GM23338 (cell line): ENCODE measurements around the gene GJC2. TPM values are rescaled to one million over a fixed set of nuclear protein-coding genes. Genes with fewer than 3 reads are reported as not detected.

Experiments
- ATAC-seq: fragments of 200-7000 bp; cut with Tn5 transposase; 3 replicates; pipeline ENCODE4 v1.9.1; 2020
- DNase-seq: peaks from one replicate; pipeline ENCODE4 v3.0.0-alpha.2; 2015; ENCODE audit warnings: low spot score
- H2AFZ ChIP-seq: fragments of 200-600 bp; sonication (generic); 2 replicates; pipeline ENCODE4 v1.8.0; 2016; ENCODE audit warnings: antibody characterized with exemption, mild to moderate bottlenecking, moderate library complexity
- H3F3A ChIP-seq: fragments of 200-600 bp; sonication (generic); replicated peaks from 2 replicates; pipeline ENCODE4 v1.8.0; 2017; ENCODE audit warnings: antibody characterized with exemption, mixed run types, low read depth
- H3K27ac ChIP-seq: fragments of 200-600 bp; sonication (generic); 2 replicates; pipeline ENCODE4 v1.6.1; 2016; ENCODE audit warnings: low read depth
- H3K27me3 ChIP-seq: fragments of 200-600 bp; sonication (generic); 2 replicates; pipeline ENCODE4 v1.8.0; 2016; ENCODE audit warnings: mild to moderate bottlenecking, mixed run types, moderate library complexity; ENCODE audit not compliant: insufficient read depth
- H3K36me3 ChIP-seq: fragments of 200-600 bp; sonication (generic); 2 replicates; pipeline ENCODE4 v1.8.0; 2016; ENCODE audit warnings: mild to moderate bottlenecking; ENCODE audit not compliant: insufficient read depth
- H3K4me1 ChIP-seq: fragments of 200-600 bp; sonication (generic); 2 replicates; pipeline ENCODE4 v1.8.0; 2016; ENCODE audit warnings: mild to moderate bottlenecking, moderate library complexity; ENCODE audit not compliant: insufficient read depth
- H3K4me2 ChIP-seq: fragments of 200-600 bp; sonication (generic); 2 replicates; pipeline ENCODE4 v1.7.1; 2017; ENCODE audit warnings: mixed run types
- H3K4me3 ChIP-seq: fragments of 200-600 bp; sonication (generic); 2 replicates; pipeline ENCODE4 v1.6.1; 2016; ENCODE audit warnings: mixed run types
- H3K79me2 ChIP-seq: fragments of 200-600 bp; sonication (generic); replicated peaks from 2 replicates; pipeline ENCODE4 v1.8.0; 2017; ENCODE audit warnings: mild to moderate bottlenecking; ENCODE audit not compliant: insufficient read depth
- H3K9me2 ChIP-seq: fragments of 200-600 bp; sonication (generic); 2 replicates; pipeline ENCODE4 v1.8.0; 2017; ENCODE audit not compliant: insufficient read depth
- H4K20me1 ChIP-seq: fragments of 200-600 bp; sonication (generic); replicated peaks from 2 replicates; pipeline ENCODE4 v1.8.0; 2017; ENCODE audit warnings: mild to moderate bottlenecking; ENCODE audit not compliant: insufficient read depth
- H3K27ac Mint-ChIP-seq: 2 replicates; pipeline ENCODE4 v1.8.0; 2020; ENCODE audit warnings: inconsistent platforms, mild to moderate bottlenecking, moderate library complexity, mixed read lengths
- H3K27me3 Mint-ChIP-seq: 3 replicates; pipeline ENCODE4 v1.8.0; 2022; ENCODE audit warnings: low read depth, mild to moderate bottlenecking, moderate library complexity, mixed read lengths, inconsistent platforms; ENCODE audit not compliant: insufficient read depth, poor library complexity
- H3K36me3 Mint-ChIP-seq: 3 replicates; pipeline ENCODE4 v1.8.0; 2021; ENCODE audit warnings: low read depth, mild to moderate bottlenecking, inconsistent platforms, moderate library complexity, mixed read lengths
- H3K4me1 Mint-ChIP-seq: 3 replicates; pipeline ENCODE4 v1.8.0; 2020; ENCODE audit warnings: mild to moderate bottlenecking, inconsistent platforms, mixed read lengths
- H3K4me3 Mint-ChIP-seq: 3 replicates; pipeline ENCODE4 v1.8.0; 2021; ENCODE audit warnings: moderate library complexity, mild to moderate bottlenecking, inconsistent platforms, mixed read lengths
- H3K9me3 Mint-ChIP-seq: 3 replicates; pipeline ENCODE4 v1.8.0; 2020; ENCODE audit warnings: moderate library complexity, mild to moderate bottlenecking, inconsistent platforms, mixed read lengths
- CREB1 ChIP-seq: fragments of 250-450 bp; sonication (Bioruptor Pico); IDR thresholded peaks from 2 replicates; pipeline ENCODE4 v1.5.0; 2020; ENCODE audit warnings: low read depth, mild to moderate bottlenecking, moderate library complexity
- CTCF ChIP-seq, 2 experiments: fragments of 200-600 bp in 1 of 2; sonication (generic) in 1 of 2; conservative IDR thresholded peaks; 2 replicates each; pipeline versions ENCODE4 v1.5.1 to v1.6.1; 2016 to 2017; ENCODE audit warnings: antibody characterized with exemption in 2 of 2, low read depth in 2 of 2, mild to moderate bottlenecking in 2 of 2, moderate library complexity in 1 of 2
- ETS1 ChIP-seq: IDR thresholded peaks from 2 replicates; pipeline ENCODE4 v1.6.1; 2016; ENCODE audit warnings: antibody characterized with exemption
- EZH2 ChIP-seq: fragments of 200-600 bp; sonication (generic); IDR thresholded peaks from one replicate; pipeline ENCODE4 v1.8.0; 2017; ENCODE audit warnings: antibody characterized with exemption, mild to moderate bottlenecking, low read depth; ENCODE audit not compliant: unreplicated experiment
- EZH2phosphoT487 ChIP-seq: fragments of 200-600 bp; sonication (generic); IDR thresholded peaks from one replicate; pipeline ENCODE4 v1.8.1; 2018; ENCODE audit warnings: antibody characterized with exemption; ENCODE audit not compliant: unreplicated experiment
- JUNB ChIP-seq: IDR thresholded peaks from one replicate; pipeline ENCODE4 v1.6.1; 2016; ENCODE audit warnings: antibody characterized with exemption; ENCODE audit not compliant: unreplicated experiment
- NANOG ChIP-seq: IDR thresholded peaks from 2 replicates; pipeline ENCODE4 v1.6.1; 2016; ENCODE audit warnings: antibody characterized with exemption, borderline replicate concordance
- REST ChIP-seq: IDR thresholded peaks from one replicate; pipeline ENCODE4 v1.6.1; 2018; ENCODE audit warnings: antibody characterized with exemption; ENCODE audit not compliant: unreplicated experiment
- STAT1 ChIP-seq: IDR thresholded peaks from one replicate; pipeline ENCODE4 v1.6.1; 2016; ENCODE audit warnings: antibody characterized with exemption; ENCODE audit not compliant: unreplicated experiment
- ZNF114 ChIP-seq: fragments of 250-450 bp; sonication (Bioruptor Pico); IDR thresholded peaks from 2 replicates; pipeline ENCODE4 v1.5.0; 2020; ENCODE audit warnings: mild to moderate bottlenecking, moderate library complexity
- ZNF331 ChIP-seq: fragments of 250-450 bp; sonication (Bioruptor Pico); IDR thresholded peaks from 2 replicates; pipeline ENCODE4 v1.5.0; 2020; ENCODE audit warnings: low read depth, mild to moderate bottlenecking, moderate library complexity
- ZNF462 ChIP-seq: fragments of 250-450 bp; sonication (Bioruptor Pico); IDR thresholded peaks from 2 replicates; pipeline ENCODE4 v1.5.0; 2020; ENCODE audit warnings: mild to moderate bottlenecking, moderate library complexity
- polyA plus RNA-seq: library from polyadenylated mRNA; unstranded; fragments of >200 nt; fragmentation: Nextera tagmentation; extraction: Ambion mirVana; gene quantifications from 2 replicates; pipeline ENCODE4 v1.2.1, GENCODE V29; 2016
- total RNA-seq: library from RNA; depleted of rRNA; stranded (reverse); fragments of >200 nt; shearing (Covaris generic); gene quantifications from 2 replicates; pipeline ENCODE4 v1.2.3, GENCODE V29; 2014

GJC2 gene
- total and polyA plus RNA-seq, 2 experiments from 2014 or later: 0.15 to 1.2 TPM

GRCh38 chr1:228122921-228123441 is 26.7 kb upstream of the GJC2 start (continued):
- no peak for TF ChIP-seq ZNF462
- no peak for TF ChIP-seq ETS1
- no peak for TF ChIP-seq STAT1

GRCh38 chr1:228123505-228123904 is 26.2 kb upstream of the GJC2 start:
- peaks cover 12% of the 10 kb centered on the region for H3K27me3 Mint-ChIP-seq
- Histone ChIP-seq H3K9me2 (no peaks in the 10 kb centered on the region; the same call in 1 of the 2 replicates), H3K4me3 (no peak overlapping the region), H3K27ac (no peak overlapping the region), H3K36me3 (no peaks in the 10 kb centered on the region), H2AFZ (no peak overlapping the region), H3K4me1 (no peaks in the 10 kb centered on the region), H4K20me1 (no peaks in the 10 kb centered on the region), H3K79me2 (no peaks in the 10 kb centered on the region), H3F3A (no peaks in the 10 kb centered on the region), H3K27me3 (peaks cover 39% of the 10 kb centered on the region; the same call in 1 of the 2 replicates), H3K4me2 (no peak overlapping the region)
- no peak for DNase-seq
- H3K36me3 Mint-ChIP-seq: no peaks in the 10 kb centered on the region
- H3K27ac Mint-ChIP-seq: no peak overlapping the region
- no peaks in the 10 kb centered on the region; the same call in 2 of the 3 replicates for H3K4me1 Mint-ChIP-seq
- H3K4me3 Mint-ChIP-seq: no peak overlapping the region
- no peak for ATAC-seq
- peaks cover 23% of the 10 kb centered on the region for H3K9me3 Mint-ChIP-seq
- TF ChIP-seq JUNB (no peak), CREB1 (CRISPR knock-in tag) (no peak), ZNF114 (CRISPR knock-in tag) (no peak), EZH2 (no peak), ZNF331 (no peak), EZH2phosphoT487 (no peak), REST (no peak), NANOG (no peak), ETS1 (no peak), CTCF (conservative IDR thresholded peaks at IDR 0.05; ENCODE audit: low read depth in 2 of 2) (no peak)
